ENCODE data around the gene SOCS7.

Gene SOCS7

GRCh38 chr17:38361694-38362465, 10.2 kb downstream of the SOCS7 start:
- H3K9ac ChIP-seq (ENCODE audit: low read length in 5 of 5): no peak overlapping the region
- peaks cover 17 to 29% (median 20%) of the 10 kb centered on the region in 5 donors for H3K36me3 ChIP-seq (ENCODE audit: control insufficient read depth in 5 of 5, insufficient read depth in 5 of 5, low read length in 5 of 5)
- H3K27me3 ChIP-seq (ENCODE audit: control insufficient read depth in 5 of 5, insufficient read depth in 4 of 5, low read length in 5 of 5): no peaks in the 10 kb centered on the region

GRCh38 chr17:38363016-38363415, 11.4 kb downstream of the SOCS7 start:
- Histone ChIP-seq H3K9me3 (ENCODE audit: control insufficient read depth in 5 of 5, low read length in 5 of 5) (no peaks in the 10 kb centered on the region), H3K27me3 (ENCODE audit: control insufficient read depth in 5 of 5, insufficient read depth in 4 of 5, low read length in 5 of 5) (no peaks in the 10 kb centered on the region), H3K27ac (ENCODE audit: low read depth, low read length) (no peak overlapping the region), H3K4me3 (ENCODE audit: low read depth in 1 of 5, low read length in 5 of 5) (no peak overlapping the region), H3K9ac (ENCODE audit: low read length in 5 of 5) (no peak overlapping the region), H3K36me3 (ENCODE audit: control insufficient read depth in 5 of 5, insufficient read depth in 5 of 5, low read length in 5 of 5) (peaks cover 22 to 36% (median 25%) of the 10 kb centered on the region in 5 donors), H3K4me1 (ENCODE audit: control insufficient read depth in 5 of 5, insufficient read depth in 5 of 5, low read length in 5 of 5) (peaks cover 0 to 22% (median 13%) of the 10 kb centered on the region in 5 donors)

More at GRCh38 chr17:38361694-38362465, 10.2 kb downstream of the SOCS7 start:
- peaks cover 0 to 30% (median 24%) of the 10 kb centered on the region in 5 donors for H3K4me1 ChIP-seq (ENCODE audit: control insufficient read depth in 5 of 5, insufficient read depth in 5 of 5, low read length in 5 of 5)
- no peak overlapping the region for H3K27ac ChIP-seq (ENCODE audit: low read depth, low read length)
- H3K9me3 ChIP-seq (ENCODE audit: control insufficient read depth in 5 of 5, low read length in 5 of 5): no peaks in the 10 kb centered on the region
- no peak overlapping the region for H3K4me3 ChIP-seq (ENCODE audit: low read depth in 1 of 5, low read length in 5 of 5)

- no peak overlapping the region for H3K4me3 ChIP-seq (ENCODE audit: low read depth in 1 of 5, low read length in 5 of 5)
- peaks cover 28 to 52% (median 38%) of the 10 kb centered on the region in 5 donors for H3K36me3 ChIP-seq (ENCODE audit: control insufficient read depth in 5 of 5, insufficient read depth in 5 of 5, low read length in 5 of 5)
- H3K9me3 ChIP-seq (ENCODE audit: control insufficient read depth in 5 of 5, low read length in 5 of 5): no peaks in the 10 kb centered on the region
Measured at GRCh38 chr17:38364741-38365140, 13.1 kb downstream of the SOCS7 start.

GRCh38 chr17:38369124-38369886, 17.7 kb downstream of the SOCS7 start:
- Histone ChIP-seq H3K27me3 (ENCODE audit: control insufficient read depth in 5 of 5, insufficient read depth in 4 of 5, low read length in 5 of 5) (no peaks in the 10 kb centered on the region), H3K36me3 (ENCODE audit: control insufficient read depth in 5 of 5, insufficient read depth in 5 of 5, low read length in 5 of 5) (peaks cover 24 to 74% (median 54%) of the 10 kb centered on the region in 5 donors), H3K9me3 (ENCODE audit: control insufficient read depth in 5 of 5, low read length in 5 of 5) (no peaks in the 10 kb centered on the region), H3K27ac (ENCODE audit: low read depth, low read length) (no peak overlapping the region), H3K9ac (ENCODE audit: low read length in 5 of 5) (peak overlapping the region in 1 of 5 donors; percentile 25), H3K4me1 (ENCODE audit: control insufficient read depth in 5 of 5, insufficient read depth in 5 of 5, low read length in 5 of 5) (no peaks in the 10 kb centered on the region), H3K4me3 (ENCODE audit: low read depth in 1 of 5, low read length in 5 of 5) (no peak overlapping the region)

More at GRCh38 chr17:38364741-38365140, 13.1 kb downstream of the SOCS7 start:
- no peaks in the 10 kb centered on the region for H3K27me3 ChIP-seq (ENCODE audit: control insufficient read depth in 5 of 5, insufficient read depth in 4 of 5, low read length in 5 of 5)
- no peak overlapping the region for H3K9ac ChIP-seq (ENCODE audit: low read length in 5 of 5)
- H3K4me1 ChIP-seq (ENCODE audit: control insufficient read depth in 5 of 5, insufficient read depth in 5 of 5, low read length in 5 of 5): peaks cover 0 to 10% (median 0%) of the 10 kb centered on the region in 5 donors
- no peak overlapping the region for H3K27ac ChIP-seq (ENCODE audit: low read depth, low read length)

GRCh38 chr17:38379448-38379847, 27.8 kb downstream of the SOCS7 start:
- Histone ChIP-seq H3K9ac (ENCODE audit: low read length in 5 of 5) (no peak overlapping the region), H3K4me3 (ENCODE audit: low read depth in 1 of 5, low read length in 5 of 5) (no peak overlapping the region), H3K27ac (ENCODE audit: low read depth, low read length) (no peak overlapping the region), H3K36me3 (ENCODE audit: control insufficient read depth in 5 of 5, insufficient read depth in 5 of 5, low read length in 5 of 5) (peaks cover 13 to 37% (median 35%) of the 10 kb centered on the region in 5 donors), H3K9me3 (ENCODE audit: control insufficient read depth in 5 of 5, low read length in 5 of 5) (no peaks in the 10 kb centered on the region), H3K4me1 (ENCODE audit: control insufficient read depth in 5 of 5, insufficient read depth in 5 of 5, low read length in 5 of 5) (peaks cover 0 to 7% (median 0%) of the 10 kb centered on the region in 5 donors), H3K27me3 (ENCODE audit: control insufficient read depth in 5 of 5, insufficient read depth in 4 of 5, low read length in 5 of 5) (no peaks in the 10 kb centered on the region)

GRCh38 chr17:38395090-38395489, 43.4 kb downstream of the SOCS7 start:
- no peaks in the 10 kb centered on the region for H3K27me3 ChIP-seq (ENCODE audit: control insufficient read depth in 5 of 5, insufficient read depth in 4 of 5, low read length in 5 of 5)
- H3K9me3 ChIP-seq (ENCODE audit: control insufficient read depth in 5 of 5, low read length in 5 of 5): no peaks in the 10 kb centered on the region
- no peak overlapping the region for H3K4me3 ChIP-seq (ENCODE audit: low read depth in 1 of 5, low read length in 5 of 5)
- H3K27ac ChIP-seq (ENCODE audit: low read depth, low read length): no peak overlapping the region
- H3K36me3 ChIP-seq (ENCODE audit: control insufficient read depth in 5 of 5, insufficient read depth in 5 of 5, low read length in 5 of 5): peaks cover 20 to 53% (median 44%) of the 10 kb centered on the region in 5 donors
- peaks cover 0 to 22% (median 6%) of the 10 kb centered on the region in 5 donors for H3K4me1 ChIP-seq (ENCODE audit: control insufficient read depth in 5 of 5, insufficient read depth in 5 of 5, low read length in 5 of 5)
- H3K9ac ChIP-seq (ENCODE audit: low read length in 5 of 5): no peak overlapping the region

GRCh38 chr17:38397227-38397626, 45.6 kb downstream of the SOCS7 start:
- Histone ChIP-seq H3K36me3 (ENCODE audit: control insufficient read depth in 5 of 5, insufficient read depth in 5 of 5, low read length in 5 of 5) (peaks cover 20 to 74% (median 64%) of the 10 kb centered on the region in 5 donors), H3K4me1 (ENCODE audit: control insufficient read depth in 5 of 5, insufficient read depth in 5 of 5, low read length in 5 of 5) (peaks cover 0 to 6% (median 0%) of the 10 kb centered on the region in 5 donors), H3K27ac (ENCODE audit: low read depth, low read length) (no peak overlapping the region), H3K4me3 (ENCODE audit: low read depth in 1 of 5, low read length in 5 of 5) (no peak overlapping the region), H3K9ac (ENCODE audit: low read length in 5 of 5) (no peak overlapping the region), H3K27me3 (ENCODE audit: control insufficient read depth in 5 of 5, insufficient read depth in 4 of 5, low read length in 5 of 5) (no peaks in the 10 kb centered on the region), H3K9me3 (ENCODE audit: control insufficient read depth in 5 of 5, low read length in 5 of 5) (no peaks in the 10 kb centered on the region)

GRCh38 chr17:38400286-38400685, 48.6 kb downstream of the SOCS7 start:
- peaks cover 20 to 72% (median 62%) of the 10 kb centered on the region in 5 donors for H3K36me3 ChIP-seq (ENCODE audit: control insufficient read depth in 5 of 5, insufficient read depth in 5 of 5, low read length in 5 of 5)

GRCh38 chr17:38401459-38401858, 49.8 kb downstream of the SOCS7 start:
- Histone ChIP-seq H3K27ac (ENCODE audit: low read depth, low read length) (no peak overlapping the region), H3K9me3 (ENCODE audit: control insufficient read depth in 5 of 5, low read length in 5 of 5) (no peaks in the 10 kb centered on the region), H3K36me3 (ENCODE audit: control insufficient read depth in 5 of 5, insufficient read depth in 5 of 5, low read length in 5 of 5) (peaks cover 12 to 60% (median 50%) of the 10 kb centered on the region in 5 donors), H3K27me3 (ENCODE audit: control insufficient read depth in 5 of 5, insufficient read depth in 4 of 5, low read length in 5 of 5) (no peaks in the 10 kb centered on the region), H3K9ac (ENCODE audit: low read length in 5 of 5) (no peak overlapping the region), H3K4me3 (ENCODE audit: low read depth in 1 of 5, low read length in 5 of 5) (no peak overlapping the region), H3K4me1 (ENCODE audit: control insufficient read depth in 5 of 5, insufficient read depth in 5 of 5, low read length in 5 of 5) (peaks cover 0 to 8% (median 0%) of the 10 kb centered on the region in 5 donors)

More at GRCh38 chr17:38400286-38400685, 48.6 kb downstream of the SOCS7 start:
- Histone ChIP-seq H3K9me3 (ENCODE audit: control insufficient read depth in 5 of 5, low read length in 5 of 5) (no peaks in the 10 kb centered on the region), H3K4me3 (ENCODE audit: low read depth in 1 of 5, low read length in 5 of 5) (no peak overlapping the region), H3K27me3 (ENCODE audit: control insufficient read depth in 5 of 5, insufficient read depth in 4 of 5, low read length in 5 of 5) (no peaks in the 10 kb centered on the region), H3K4me1 (ENCODE audit: control insufficient read depth in 5 of 5, insufficient read depth in 5 of 5, low read length in 5 of 5) (peaks cover 0 to 8% (median 0%) of the 10 kb centered on the region in 5 donors), H3K27ac (ENCODE audit: low read depth, low read length) (no peak overlapping the region), H3K9ac (ENCODE audit: low read length in 5 of 5) (no peak overlapping the region)

- H3K36me3 ChIP-seq (ENCODE audit: control insufficient read depth in 5 of 5, insufficient read depth in 5 of 5, low read length in 5 of 5): peaks cover 2 to 46% (median 38%) of the 10 kb centered on the region in 5 donors
Measured at GRCh38 chr17:38402897-38403296, 51.3 kb downstream of the SOCS7 start.

More at GRCh38 chr17:38402897-38403296, 51.3 kb downstream of the SOCS7 start:
- Histone ChIP-seq H3K4me1 (ENCODE audit: control insufficient read depth in 5 of 5, insufficient read depth in 5 of 5, low read length in 5 of 5) (peaks cover 0 to 8% (median 0%) of the 10 kb centered on the region in 5 donors), H3K27me3 (ENCODE audit: control insufficient read depth in 5 of 5, insufficient read depth in 4 of 5, low read length in 5 of 5) (no peaks in the 10 kb centered on the region), H3K9me3 (ENCODE audit: control insufficient read depth in 5 of 5, low read length in 5 of 5) (no peaks in the 10 kb centered on the region), H3K9ac (ENCODE audit: low read length in 5 of 5) (no peak overlapping the region), H3K27ac (ENCODE audit: low read depth, low read length) (no peak overlapping the region), H3K4me3 (ENCODE audit: low read depth in 1 of 5, low read length in 5 of 5) (no peak overlapping the region)

Measured in subcutaneous abdominal adipose tissue (tissue), 5 donors.